Gastroesophageal sphincter (tissue), 3 donors: ENCODE measurements around the gene HSPA1A.

ENCODE experiments used
- EP300 ChIP-seq: sonication (generic); formaldehyde crosslinking; IDR thresholded peaks from one replicate; pipeline ENCODE4 v1.6.1; 2017; ENCODE audit warnings: antibody characterized with exemption, mild to moderate bottlenecking
- POLR2A ChIP-seq, 2 donors: fragments of 450-650 bp; IDR thresholded peaks; one replicate each; pipeline ENCODE4 v1.6.1; 2017; ENCODE audit warnings: antibody characterized with exemption in 2 of 2, mild to moderate bottlenecking in 2 of 2, moderate library complexity in 1 of 2
- POLR2AphosphoS5 ChIP-seq: sonication (generic); formaldehyde crosslinking; IDR thresholded peaks from one replicate; pipeline ENCODE4 v1.6.1; 2017; ENCODE audit warnings: antibody characterized with exemption
- TF ChIP-seq, protein P1 (sequence below), 4 experiments: fragments of 200-600 bp in 2 of 4; fragments of 450-650 bp in 2 of 4; sonication (generic) in 1 of 4; IDR thresholded peaks; one replicate each; pipeline ENCODE4 v1.5.1; 2017 to 2019; ENCODE audit warnings: antibody characterized with exemption in 4 of 4, mild to moderate bottlenecking in 2 of 4, moderate library complexity in 2 of 4

DNA sequence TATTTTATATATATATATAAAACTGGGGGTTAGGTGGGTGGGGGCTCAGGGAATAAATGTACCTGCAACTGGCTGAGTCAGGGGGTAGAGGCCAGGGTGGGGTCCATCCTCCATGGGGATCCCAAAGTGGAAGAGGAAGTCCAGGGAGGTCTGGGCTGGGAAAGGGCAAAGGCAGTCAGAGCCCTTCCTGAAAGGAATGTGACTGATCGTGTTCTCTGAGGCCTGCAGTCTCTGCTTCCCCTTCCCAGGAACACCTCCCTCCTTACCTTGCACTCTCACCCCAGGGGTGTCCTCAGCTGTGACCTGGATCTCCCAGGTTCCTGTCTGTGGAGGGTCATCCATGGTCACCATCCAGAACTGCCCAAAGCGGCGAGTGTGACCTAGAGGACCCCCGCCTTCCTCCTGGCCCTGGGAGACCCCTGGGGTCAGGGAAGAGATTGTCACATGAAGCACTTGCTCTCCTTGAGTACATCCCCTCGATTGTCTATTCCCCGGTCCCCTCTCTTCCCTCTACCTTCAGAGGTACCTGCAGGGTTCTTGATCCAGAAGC is 48.2 kb upstream of the HSPA1A start:
- TF ChIP-seq POLR2AphosphoS5 (no peak), POLR2A (IDR thresholded peaks at IDR 0.05) (no peak), EP300 (no peak)
- TF ChIP-seq, protein P1, sequence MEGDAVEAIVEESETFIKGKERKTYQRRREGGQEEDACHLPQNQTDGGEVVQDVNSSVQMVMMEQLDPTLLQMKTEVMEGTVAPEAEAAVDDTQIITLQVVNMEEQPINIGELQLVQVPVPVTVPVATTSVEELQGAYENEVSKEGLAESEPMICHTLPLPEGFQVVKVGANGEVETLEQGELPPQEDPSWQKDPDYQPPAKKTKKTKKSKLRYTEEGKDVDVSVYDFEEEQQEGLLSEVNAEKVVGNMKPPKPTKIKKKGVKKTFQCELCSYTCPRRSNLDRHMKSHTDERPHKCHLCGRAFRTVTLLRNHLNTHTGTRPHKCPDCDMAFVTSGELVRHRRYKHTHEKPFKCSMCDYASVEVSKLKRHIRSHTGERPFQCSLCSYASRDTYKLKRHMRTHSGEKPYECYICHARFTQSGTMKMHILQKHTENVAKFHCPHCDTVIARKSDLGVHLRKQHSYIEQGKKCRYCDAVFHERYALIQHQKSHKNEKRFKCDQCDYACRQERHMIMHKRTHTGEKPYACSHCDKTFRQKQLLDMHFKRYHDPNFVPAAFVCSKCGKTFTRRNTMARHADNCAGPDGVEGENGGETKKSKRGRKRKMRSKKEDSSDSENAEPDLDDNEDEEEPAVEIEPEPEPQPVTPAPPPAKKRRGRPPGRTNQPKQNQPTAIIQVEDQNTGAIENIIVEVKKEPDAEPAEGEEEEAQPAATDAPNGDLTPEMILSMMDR (IDR thresholded peaks at IDR 0.05), result no peak
